ENCODE data around the gene CCNA2.

Gene CCNA2

GRCh38 chr4:121771869-121772268 lies 51.8 kb downstream of the CCNA2 start:
- no peak for DNase-seq

- no peak for DNase-seq
Observed at GRCh38 chr4:121769341-121769740, 54.3 kb downstream of the CCNA2 start.

GRCh38 chr4:121767166-121767565 lies 56.5 kb downstream of the CCNA2 start:
- no peak for DNase-seq
